Activated CD4-positive, alpha-beta memory T cell treated with anti-CD3 and anti-CD28 coated beads for 36 hours (primary cell): ENCODE data around the gene PYGM. TPM values are rescaled to one million over a fixed set of nuclear protein-coding genes. Genes with fewer than 3 reads are reported as not detected.

ENCODE experiments used
- CTCF ChIA-PET: fragments of 350-600 bp; sonication (Branson Sonifier 250); formaldehyde crosslinking; loops from one replicate; lab custom pipeline; 2021; ENCODE audit warnings: antibody characterized with exemption, inconsistent platforms; lab: Charles Lee
- POLR2A ChIA-PET: fragments of 350-600 bp; sonication (Branson Sonifier 250); formaldehyde crosslinking; loops from one replicate; lab custom pipeline; 2021; ENCODE audit warnings: antibody characterized with exemption; lab: Charles Lee
- DNase-seq: peaks from one replicate; pipeline ENCODE4 v3.0.0-alpha.2; 2020
- H3K27ac Mint-ChIP-seq: one replicate; pipeline ENCODE4 v1.8.0; 2021; ENCODE audit warnings: mixed read lengths
- H3K27me3 Mint-ChIP-seq: one replicate; pipeline ENCODE4 v1.8.0; 2021; ENCODE audit warnings: mixed read lengths
- H3K36me3 Mint-ChIP-seq: one replicate; pipeline ENCODE4 v1.8.0; 2021; ENCODE audit warnings: mixed read lengths
- H3K4me1 Mint-ChIP-seq: one replicate; pipeline ENCODE4 v1.8.0; 2021; ENCODE audit warnings: low read depth, mixed read lengths
- H3K4me3 Mint-ChIP-seq: one replicate; pipeline ENCODE4 v1.8.0; 2021; ENCODE audit warnings: mild to moderate bottlenecking, mixed read lengths
- H3K9me3 Mint-ChIP-seq: one replicate; pipeline ENCODE4 v1.8.0; 2021; ENCODE audit warnings: mixed read lengths
- intact Hi-C: fragments of 100-400 bp; cut with micrococcal nuclease; formaldehyde crosslinking; loops from one replicate; pipeline ENCODE4 v1.15.1; 2023
- total RNA-seq, 2 experiments: library from RNA; stranded (reverse); gene quantifications; one replicate each; pipeline ENCODE4 v1.2.3, GENCODE V29; 2021

Gene PYGM
- total RNA-seq, 2 experiments from 2014 or later, result 0.94 to 1.6 TPM

- ChIA-PET CTCF (interaction anchor here (0.8 to 2.4 kb wide), 4 partner anchors 10 to 89 kb away, joined by 3 to 13 read pairs (median 5); no protein-coding TSS in a partner anchor), POLR2A (interaction anchor here (0.6 to 1.9 kb wide), 8 partner anchors 9 to 485 kb away, joined by 3 to 8 read pairs (median 4); partner anchors contain the start of gene MEN1)
- Mint-ChIP-seq H3K9me3 (no peaks in the 10 kb centered on the region), H3K36me3 (peaks cover 48% of the 10 kb centered on the region), H3K4me3 (peak overlapping the region; percentile 90), H3K27me3 (no peaks in the 10 kb centered on the region), H3K4me1 (peaks cover 68% of the 10 kb centered on the region), H3K27ac (peak overlapping the region; percentile 89)
- intact Hi-C loops, result loop anchor here (1.0 to 10.0 kb wide), 5 partner anchors 25 to 463 kb away; partner anchors contain the start of genes MAP4K2, MEN1, PRDX5 and SAC3D1
- DNase-seq, result peak; percentile 85
These were observed 17.9 kb upstream of the PYGM start for GRCh38 chr11:64777449-64778222.

- Mint-ChIP-seq H3K4me1 (peaks cover 76% of the 10 kb centered on the region), H3K27me3 (no peaks in the 10 kb centered on the region), H3K36me3 (peaks cover 56% of the 10 kb centered on the region), H3K4me3 (peak overlapping the region; percentile 90), H3K9me3 (no peaks in the 10 kb centered on the region), H3K27ac (peak overlapping the region; percentile 89)
- ChIA-PET CTCF (interaction anchor here (0.8 to 2.4 kb wide), 6 partner anchors 9 to 88 kb away, joined by 3 to 13 read pairs (median 3); no protein-coding TSS in a partner anchor), POLR2A (interaction anchor here (0.9 to 1.1 kb wide), 3 partner anchors 16 to 484 kb away, joined by 3 to 4 read pairs (median 4); no protein-coding TSS in a partner anchor)
- intact Hi-C loops, result loop anchor here (10.0 kb wide), 1 partner anchor 462 kb away; the partner anchor contains the start of genes PRDX5 and TRMT112
- no peak for DNase-seq
These were observed 17.1 kb upstream of the PYGM start for GRCh38 chr11:64776875-64777274.

GRCh38 chr11:64776425-64776824 lies 16.7 kb upstream of the PYGM start:
- Mint-ChIP-seq H3K4me3 (peak overlapping the region; percentile 90), H3K4me1 (peaks cover 80% of the 10 kb centered on the region), H3K27me3 (no peaks in the 10 kb centered on the region), H3K36me3 (peaks cover 60% of the 10 kb centered on the region), H3K9me3 (no peaks in the 10 kb centered on the region), H3K27ac (peak overlapping the region; percentile 89)
- POLR2A ChIA-PET, result interaction anchor here (1.2 kb wide), 1 partner anchor 12 kb away, joined by 5 read pairs; no protein-coding TSS in a partner anchor
- CTCF ChIA-PET, result interaction anchor here (1.0 to 2.4 kb wide), 6 partner anchors 9 to 34 kb away, joined by 3 to 13 read pairs (median 6); no protein-coding TSS in a partner anchor
- no peak for DNase-seq
- intact Hi-C loops, result loop anchor here (10.0 kb wide), 1 partner anchor 462 kb away; the partner anchor contains the start of genes PRDX5 and TRMT112

- Mint-ChIP-seq H3K4me3 (no peak overlapping the region), H3K9me3 (no peaks in the 10 kb centered on the region), H3K4me1 (peaks cover 75% of the 10 kb centered on the region), H3K36me3 (peaks cover 78% of the 10 kb centered on the region), H3K27ac (peak overlapping the region; percentile 70), H3K27me3 (no peaks in the 10 kb centered on the region)
- CTCF ChIA-PET, result interaction anchor here (1.6 kb wide), 1 partner anchor 114 kb away, joined by 3 read pairs; no protein-coding TSS in a partner anchor
- DNase-seq, result no peak
- intact Hi-C loops, result loop anchor here (10.0 kb wide), 1 partner anchor 459 kb away; the partner anchor contains the start of genes PRDX5 and TRMT112
- POLR2A ChIA-PET, result interaction anchor here (1.2 to 1.5 kb wide), 2 partner anchors 11 to 13 kb away, joined by 3 read pairs; no protein-coding TSS in a partner anchor
These were observed 14.4 kb upstream of the PYGM start for GRCh38 chr11:64774144-64774543.

- intact Hi-C loops, result loop anchor here (10.0 kb wide), 1 partner anchor 458 kb away; the partner anchor contains the start of genes PRDX5 and TRMT112
- Mint-ChIP-seq H3K4me1 (peaks cover 90% of the 10 kb centered on the region), H3K4me3 (peak overlapping the region; percentile 16), H3K36me3 (peaks cover 92% of the 10 kb centered on the region), H3K27ac (peak overlapping the region; percentile 65), H3K27me3 (no peaks in the 10 kb centered on the region), H3K9me3 (no peaks in the 10 kb centered on the region)
- ChIA-PET CTCF (interaction anchor here (1.1 to 2.1 kb wide), 4 partner anchors 12 to 468 kb away, joined by 3 to 5 read pairs (median 4); partner anchors contain the start of genes ESRRA and RASGRP2), POLR2A (interaction anchor here (0.6 to 1.6 kb wide), 4 partner anchors 9 to 566 kb away, joined by 3 to 9 read pairs (median 3); partner anchors contain the start of gene PYGM)
- DNase-seq, result no peak
These were observed 12.7 kb upstream of the PYGM start for GRCh38 chr11:64772303-64773018.

- no peak overlapping the region for H3K4me3 Mint-ChIP-seq
- H3K27me3 Mint-ChIP-seq, result no peaks in the 10 kb centered on the region
- POLR2A ChIA-PET, result interaction anchor here (1.5 to 1.6 kb wide), 2 partner anchors 8 to 12 kb away, joined by 3 to 9 read pairs; partner anchors contain the start of gene PYGM
- intact Hi-C loops, result loop anchor here (10.0 kb wide), 1 partner anchor 457 kb away; the partner anchor contains the start of genes PRDX5 and TRMT112
- no peaks in the 10 kb centered on the region for H3K9me3 Mint-ChIP-seq
- no peak for DNase-seq
- CTCF ChIA-PET, result interaction anchor here (1.1 to 2.1 kb wide), 3 partner anchors 28 to 467 kb away, joined by 3 to 5 read pairs (median 5); partner anchors contain the start of genes ESRRA and RASGRP2
- H3K36me3 Mint-ChIP-seq, result peaks cover 91% of the 10 kb centered on the region
- peak overlapping the region; percentile 65 for H3K27ac Mint-ChIP-seq
- H3K4me1 Mint-ChIP-seq, result peaks cover 90% of the 10 kb centered on the region
These were observed 12.1 kb upstream of the PYGM start for GRCh38 chr11:64771861-64772260.

GRCh38 chr11:64770120-64770519 lies 10.3 kb upstream of the PYGM start:
- Mint-ChIP-seq H3K36me3 (peaks cover 85% of the 10 kb centered on the region), H3K9me3 (no peaks in the 10 kb centered on the region), H3K4me1 (peaks cover 86% of the 10 kb centered on the region), H3K4me3 (no peak overlapping the region), H3K27me3 (no peaks in the 10 kb centered on the region), H3K27ac (no peak overlapping the region)
- POLR2A ChIA-PET, result no interaction called here
- CTCF ChIA-PET, result interaction anchor here (1.4 kb wide), 1 partner anchor 26 kb away, joined by 4 read pairs; the partner anchor contains the start of gene RASGRP2
- no peak for DNase-seq
- intact Hi-C loops, result loop anchor here (10.0 kb wide), 1 partner anchor 455 kb away; the partner anchor contains the start of genes PRDX5 and TRMT112

GRCh38 chr11:64769283-64769682 lies 9.5 kb upstream of the PYGM start:
- peak overlapping the region; percentile 5 for H3K27ac Mint-ChIP-seq
- no peaks in the 10 kb centered on the region for H3K9me3 Mint-ChIP-seq
- H3K4me1 Mint-ChIP-seq, result peaks cover 86% of the 10 kb centered on the region
- H3K36me3 Mint-ChIP-seq, result peaks cover 88% of the 10 kb centered on the region
- intact Hi-C loops, result no loop called here
- DNase-seq, result no peak
- H3K27me3 Mint-ChIP-seq, result no peaks in the 10 kb centered on the region
- no peak overlapping the region for H3K4me3 Mint-ChIP-seq
- ChIA-PET CTCF (interaction anchor here (2.4 kb wide), 1 partner anchor 80 kb away, joined by 8 read pairs; no protein-coding TSS in a partner anchor), POLR2A (interaction anchor here (2.1 kb wide), 1 partner anchor 10 kb away, joined by 8 read pairs; the partner anchor contains the start of gene SF1)

- Mint-ChIP-seq H3K9me3 (no peaks in the 10 kb centered on the region), H3K4me1 (peaks cover 87% of the 10 kb centered on the region), H3K4me3 (no peak overlapping the region), H3K27me3 (no peaks in the 10 kb centered on the region), H3K36me3 (peaks cover 86% of the 10 kb centered on the region), H3K27ac (peak overlapping the region; percentile 85)
- ChIA-PET CTCF (interaction anchor here (0.6 to 2.4 kb wide), 13 partner anchors 8 to 458 kb away, joined by 3 to 13 read pairs (median 5); partner anchors contain the start of genes ARL2 and RASGRP2), POLR2A (interaction anchor here (2.1 kb wide), 1 partner anchor 11 kb away, joined by 8 read pairs; the partner anchor contains the start of gene SF1)
- no peak for DNase-seq
- intact Hi-C loops, result no loop called here
These were observed 8.5 kb upstream of the PYGM start for GRCh38 chr11:64768300-64768694.

- POLR2A ChIA-PET, result interaction anchor here (2.1 kb wide), 1 partner anchor 11 kb away, joined by 8 read pairs; the partner anchor contains the start of gene SF1
- Mint-ChIP-seq H3K4me1 (peaks cover 87% of the 10 kb centered on the region), H3K36me3 (peaks cover 86% of the 10 kb centered on the region), H3K4me3 (no peak overlapping the region), H3K27me3 (no peaks in the 10 kb centered on the region), H3K27ac (peak overlapping the region; percentile 85), H3K9me3 (no peaks in the 10 kb centered on the region)
- intact Hi-C loops, result no loop called here
- CTCF ChIA-PET, result interaction anchor here (0.6 to 2.4 kb wide), 13 partner anchors 9 to 458 kb away, joined by 3 to 13 read pairs (median 5); partner anchors contain the start of genes ARL2 and RASGRP2
- peak; percentile 83 for DNase-seq
These were observed 7.8 kb upstream of the PYGM start for GRCh38 chr11:64767344-64768299.
